HT1080 (cell line): ENCODE data around the gene MAG. TPM values are rescaled to one million over a fixed set of nuclear protein-coding genes. Genes with fewer than 3 reads are reported as not detected.
"Not testable (repeated sequence)": the region's sequence is repeated elsewhere in the genome, so short reads cannot be mapped to it uniquely, and the experiment has no call there.

Experiments
- DNase-seq: peaks from one replicate; pipeline ENCODE4 v3.0.0-alpha.2; 2015; ENCODE audit warnings: low read depth
- total RNA-seq: library from RNA; depleted of rRNA; stranded (reverse); fragments of >200 nt; shearing (Covaris generic); gene quantifications from 2 replicates; pipeline ENCODE4 v1.2.3, GENCODE V29; 2014

MAG gene
- total RNA-seq, 1 experiment from 2014 or later, result not detected

DNA sequence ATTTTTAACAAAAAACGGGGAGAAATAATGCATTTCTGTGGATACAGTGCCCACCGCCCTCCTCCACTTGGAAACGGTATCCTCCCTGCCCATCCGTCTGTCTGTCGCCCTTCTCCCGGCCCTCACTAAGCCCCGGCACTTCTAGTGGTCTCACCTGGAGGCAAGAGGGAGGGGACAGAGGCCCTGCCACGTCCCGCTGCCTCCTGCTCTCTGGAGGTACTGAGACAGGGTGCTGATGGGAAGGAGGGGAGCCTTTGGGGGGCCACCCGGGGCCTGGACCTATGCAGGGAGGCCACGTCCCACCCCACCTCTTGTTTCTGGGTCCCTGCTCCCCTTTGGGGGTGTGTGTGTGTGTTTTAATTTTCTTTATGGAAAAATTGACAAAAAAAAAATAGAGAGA lies 12.6 kb upstream of the MAG start:
- DNase-seq, result no peak

DNA sequence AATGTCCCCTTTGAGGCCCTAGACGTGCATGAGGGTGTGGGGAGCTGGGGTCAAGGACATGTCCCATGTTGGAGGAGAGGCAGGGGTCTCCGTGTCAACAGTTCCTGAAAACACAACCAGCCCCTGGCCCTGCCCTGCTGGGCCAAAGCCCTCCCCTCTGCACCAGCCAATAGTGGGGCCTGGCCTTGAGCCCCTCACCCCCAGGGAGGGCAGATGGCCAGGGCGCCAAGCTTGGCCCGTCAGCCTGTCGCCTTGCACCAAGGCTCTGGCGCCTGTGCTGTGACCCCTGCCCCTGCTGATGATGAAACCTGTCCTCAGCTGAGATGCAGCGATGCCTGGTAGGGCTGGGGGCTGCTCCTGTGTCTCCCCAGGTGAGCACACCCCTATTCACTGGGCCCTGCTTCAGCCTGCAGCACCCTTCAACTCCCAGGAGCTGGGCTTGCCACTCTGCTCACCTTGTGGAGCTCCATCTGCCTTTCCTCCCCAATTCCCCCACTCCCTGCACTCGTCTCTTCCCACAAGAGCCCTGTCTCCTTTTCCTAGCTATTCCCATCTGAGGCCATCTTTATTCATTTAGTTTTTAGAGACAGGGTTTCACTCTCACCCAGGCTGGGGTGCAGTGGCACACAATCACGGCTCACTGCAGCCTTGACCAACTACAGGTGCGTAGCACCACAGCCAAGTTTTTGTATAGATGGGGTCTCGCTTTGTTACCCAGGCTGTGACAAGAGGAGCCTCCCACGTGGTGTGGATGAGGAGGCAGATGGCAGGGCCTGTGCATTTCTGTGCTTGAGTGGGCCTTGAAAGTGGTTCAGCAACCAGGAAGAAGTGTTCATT lies 11.8 kb upstream of the MAG start:
- no peak for DNase-seq

DNA sequence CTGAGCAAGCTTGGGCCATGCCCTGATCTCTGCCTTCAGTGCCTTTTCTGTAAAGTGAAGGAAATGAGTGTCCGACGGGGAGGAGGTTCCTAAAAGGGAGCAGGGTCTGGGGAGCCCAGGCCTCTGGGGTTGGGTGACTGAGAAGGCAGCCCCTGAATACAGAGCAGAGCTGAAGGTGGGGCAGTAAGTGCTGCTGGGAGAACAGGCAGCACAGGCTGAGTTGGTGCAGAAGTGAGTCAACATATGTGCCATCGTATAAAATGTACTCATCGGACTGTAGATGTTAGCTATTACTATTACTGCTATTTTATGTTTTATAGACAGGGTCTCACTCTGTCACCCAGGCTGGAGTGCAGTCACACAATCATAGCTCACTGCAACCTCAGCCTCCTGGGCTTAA lies 10.7 kb upstream of the MAG start:
- DNase-seq, result no peak

DNA sequence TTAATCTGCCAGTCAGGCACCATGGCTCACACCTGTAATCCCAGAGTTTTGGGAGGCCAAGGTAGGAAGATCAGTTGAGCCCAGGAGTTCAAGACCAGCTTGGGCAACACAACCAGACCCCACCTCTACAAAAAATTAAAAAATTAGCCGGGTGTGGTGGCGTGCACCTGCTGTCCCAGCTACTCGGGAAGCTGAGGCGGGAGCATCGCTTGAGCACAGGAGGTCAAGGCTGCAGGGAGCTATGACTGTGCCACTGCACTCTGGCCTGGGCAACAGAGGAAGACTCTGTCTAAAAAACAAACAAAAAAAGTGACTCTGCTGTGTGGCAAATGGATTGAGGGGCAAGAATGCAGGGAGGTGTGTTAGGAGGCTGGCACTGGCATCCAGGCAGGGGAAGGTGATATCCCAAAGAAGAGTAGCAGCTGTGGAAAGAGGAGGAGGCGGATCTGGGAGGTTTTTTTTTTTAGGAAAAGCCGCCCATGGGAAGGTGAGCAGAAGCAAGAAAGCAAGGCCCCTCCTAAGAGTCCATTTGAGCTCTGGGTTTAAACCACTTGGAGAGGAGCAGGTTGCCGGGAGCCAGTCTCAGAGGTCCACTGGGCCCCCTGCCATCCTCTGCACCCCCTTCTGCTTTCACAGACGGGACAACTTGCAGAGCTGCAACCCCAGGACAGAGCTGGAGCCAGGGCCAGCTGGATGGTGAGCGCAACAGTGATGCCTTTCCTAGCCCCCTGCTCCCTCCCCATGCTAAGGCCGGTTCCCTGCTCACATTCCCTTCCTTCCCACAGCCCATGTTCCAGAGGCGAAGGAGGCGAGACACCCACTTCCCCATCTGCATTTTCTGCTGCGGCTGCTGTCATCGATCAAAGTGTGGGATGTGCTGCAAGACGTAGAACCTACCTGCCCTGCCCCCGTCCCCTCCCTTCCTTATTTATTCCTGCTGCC lies 7.5 kb upstream of the MAG start:
- no peak for DNase-seq

DNA sequence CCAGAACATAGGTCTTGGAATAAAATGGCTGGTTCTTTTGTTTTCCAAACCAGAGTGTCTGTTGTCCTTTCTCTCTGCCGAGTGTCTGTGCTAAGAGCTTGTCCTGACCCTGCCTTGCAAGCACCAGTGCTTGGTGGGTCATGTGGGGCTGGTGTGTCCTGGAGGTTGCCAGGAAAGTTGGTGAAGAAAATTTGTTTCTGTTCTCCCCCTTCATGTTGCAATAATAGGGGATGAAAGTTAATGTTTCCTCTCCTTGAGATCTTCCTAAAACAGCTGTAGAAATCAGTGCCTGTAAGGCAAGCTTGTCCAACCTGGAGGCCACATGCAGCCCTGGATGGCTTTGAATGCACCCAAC lies 6.9 kb upstream of the MAG start:
- no peak for DNase-seq

DNA sequence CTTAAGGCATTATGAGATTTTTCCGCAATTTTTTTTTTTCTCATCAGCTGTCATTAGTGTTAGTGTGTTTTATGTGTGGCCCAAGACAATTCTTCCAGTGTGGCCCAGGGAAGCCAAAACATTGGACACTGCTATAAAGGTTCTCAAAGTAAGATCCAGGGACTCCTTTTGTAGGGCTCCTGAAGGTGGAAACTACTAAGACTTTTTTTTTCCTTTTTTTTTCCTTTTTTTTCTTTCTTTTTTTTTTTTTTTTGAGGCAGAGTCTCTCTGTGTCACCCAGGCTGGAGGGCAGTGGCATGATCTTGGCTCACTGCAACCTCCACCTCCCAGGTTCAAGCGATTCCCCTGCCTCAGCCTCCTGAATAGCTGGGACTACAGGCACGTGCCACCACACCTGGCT lies 6.5 kb upstream of the MAG start:
- DNase-seq, result not testable (repeated sequence)

DNA sequence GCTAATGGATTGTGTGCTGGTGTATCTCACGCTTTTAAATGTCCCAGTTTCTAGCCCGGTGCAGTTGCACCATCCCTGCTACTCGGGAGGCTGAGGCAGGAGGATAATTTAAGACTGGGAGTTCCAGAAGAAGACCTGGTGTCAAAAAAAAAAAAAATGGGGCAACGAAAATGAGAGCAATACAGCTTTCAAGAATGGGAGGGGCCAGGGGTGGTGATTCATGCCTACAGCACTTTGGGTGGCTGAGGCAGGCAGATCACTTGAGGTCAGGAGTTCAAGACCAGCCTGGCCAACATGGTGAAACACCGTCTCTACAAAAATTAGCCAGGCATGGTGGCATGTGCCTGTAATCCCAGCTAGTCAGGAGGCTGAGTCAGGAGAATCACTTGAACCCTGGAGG lies 5.9 kb upstream of the MAG start:
- not testable (repeated sequence) for DNase-seq

DNA sequence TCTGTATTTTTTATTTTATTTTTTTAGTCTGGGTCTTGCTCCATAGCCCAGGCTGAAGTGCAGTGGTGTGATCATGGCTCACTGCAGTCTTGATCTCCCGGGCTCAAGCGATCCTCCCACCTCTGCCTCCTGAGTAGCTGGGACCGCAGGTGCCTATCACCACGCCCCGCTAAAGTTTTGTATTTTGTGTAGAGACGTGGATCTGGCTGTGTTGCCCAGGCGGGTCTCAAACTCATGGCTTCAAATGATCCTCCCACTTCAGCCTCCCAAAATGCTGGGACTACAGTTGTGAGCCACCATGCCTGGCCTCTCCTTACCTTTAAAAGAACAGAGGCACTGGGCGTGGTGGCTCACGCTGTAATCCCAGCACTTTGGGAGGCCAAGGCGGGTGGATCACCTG lies 4.2 kb upstream of the MAG start:
- DNase-seq, result no peak

DNA sequence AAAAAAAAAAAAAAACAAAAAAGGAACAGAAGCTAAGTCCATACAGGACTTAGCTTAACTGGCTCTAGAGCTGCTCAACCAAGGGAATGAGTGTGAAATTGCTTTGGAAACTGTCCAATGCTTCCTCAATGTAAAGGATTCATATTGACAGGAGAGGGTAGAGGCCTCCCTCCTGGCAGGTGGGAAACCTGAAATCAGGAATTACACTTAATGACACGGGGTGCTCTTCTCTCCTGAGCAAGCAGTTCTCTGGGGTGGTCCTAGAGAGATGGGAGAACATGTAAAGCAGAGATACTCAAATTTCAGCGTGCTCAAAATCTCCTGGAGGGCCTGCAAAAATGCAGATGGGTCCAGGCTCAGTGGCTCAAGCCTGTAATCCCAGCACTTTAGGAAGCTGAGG lies 3.6 kb upstream of the MAG start:
- DNase-seq, result no peak

DNA sequence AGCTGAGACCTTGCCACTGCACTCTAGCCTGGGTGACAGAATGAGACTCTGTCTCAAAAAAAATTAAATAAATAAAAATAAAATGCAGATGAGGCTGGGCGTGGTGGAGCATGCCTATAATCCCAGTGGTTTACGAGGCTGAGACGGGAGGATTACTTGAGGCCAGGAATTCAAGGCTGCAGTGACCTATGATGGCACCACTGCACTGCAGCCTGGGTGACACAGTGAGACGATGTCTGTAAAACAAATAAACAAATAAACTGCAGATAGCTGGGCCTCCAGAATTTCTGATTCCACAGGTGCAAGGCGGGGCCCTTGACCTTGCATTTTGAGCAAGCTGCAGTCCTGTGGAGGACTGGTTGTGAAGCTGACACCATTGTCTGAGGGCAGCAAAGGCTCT lies 3.1 kb upstream of the MAG start:
- DNase-seq, result no peak

DNA sequence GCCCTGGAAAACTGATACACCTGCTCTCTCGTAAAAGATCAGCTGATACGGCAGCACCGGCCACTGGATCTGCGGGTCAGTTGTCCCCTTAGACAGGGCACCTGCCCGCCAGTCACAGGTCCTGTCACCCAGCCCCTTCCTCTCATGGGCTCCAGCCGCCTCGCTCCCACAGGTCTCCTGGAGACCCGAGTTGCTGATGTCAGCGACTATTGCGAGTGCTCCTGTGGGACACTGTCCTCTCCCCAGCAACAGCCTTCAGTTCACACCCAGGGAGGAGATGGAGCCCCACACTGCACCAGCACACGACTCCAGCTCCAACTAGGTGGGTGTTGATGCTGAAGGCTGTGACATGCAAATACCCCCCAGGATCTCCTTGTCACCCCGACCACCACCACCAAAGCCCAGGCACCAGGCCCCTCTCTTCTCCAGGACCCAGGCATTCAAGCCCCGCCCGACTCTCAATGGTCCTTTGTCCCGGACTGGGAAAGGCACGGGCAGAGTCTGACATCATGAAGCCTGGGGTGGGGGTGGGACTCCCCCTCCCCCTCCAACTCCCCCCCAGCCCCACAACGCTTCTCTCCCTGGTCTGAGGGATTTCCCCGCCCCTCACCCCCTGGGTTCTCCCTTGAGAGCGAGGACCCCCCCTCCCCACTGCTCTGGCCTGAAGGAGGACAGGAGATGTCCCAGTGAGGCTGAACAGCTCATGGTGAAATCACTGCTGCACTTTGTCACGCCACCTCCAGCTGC lies 1.4 kb upstream of the MAG start:
- DNase-seq, result no peak

DNA sequence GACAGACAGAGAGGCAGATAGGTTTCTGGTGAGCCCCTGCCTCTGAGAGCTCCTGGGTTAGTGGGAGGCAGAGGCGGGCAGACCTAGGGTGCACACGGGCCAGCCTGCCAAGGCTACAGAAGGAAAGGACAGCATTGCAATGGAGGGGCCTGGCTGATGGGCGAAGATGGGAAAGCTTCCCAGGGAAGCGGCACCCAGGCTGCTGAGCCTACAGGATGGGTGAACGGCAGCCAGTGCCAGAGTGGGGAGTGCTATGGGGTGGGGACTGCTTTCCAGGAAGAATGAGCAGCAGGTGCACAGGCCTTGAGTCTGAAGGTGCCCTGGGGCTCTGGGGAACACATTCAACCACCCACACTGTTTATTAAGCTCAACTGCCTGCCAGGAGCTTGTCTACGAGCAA lies 702 bp upstream of the MAG start:
- DNase-seq, result no peak

DNA sequence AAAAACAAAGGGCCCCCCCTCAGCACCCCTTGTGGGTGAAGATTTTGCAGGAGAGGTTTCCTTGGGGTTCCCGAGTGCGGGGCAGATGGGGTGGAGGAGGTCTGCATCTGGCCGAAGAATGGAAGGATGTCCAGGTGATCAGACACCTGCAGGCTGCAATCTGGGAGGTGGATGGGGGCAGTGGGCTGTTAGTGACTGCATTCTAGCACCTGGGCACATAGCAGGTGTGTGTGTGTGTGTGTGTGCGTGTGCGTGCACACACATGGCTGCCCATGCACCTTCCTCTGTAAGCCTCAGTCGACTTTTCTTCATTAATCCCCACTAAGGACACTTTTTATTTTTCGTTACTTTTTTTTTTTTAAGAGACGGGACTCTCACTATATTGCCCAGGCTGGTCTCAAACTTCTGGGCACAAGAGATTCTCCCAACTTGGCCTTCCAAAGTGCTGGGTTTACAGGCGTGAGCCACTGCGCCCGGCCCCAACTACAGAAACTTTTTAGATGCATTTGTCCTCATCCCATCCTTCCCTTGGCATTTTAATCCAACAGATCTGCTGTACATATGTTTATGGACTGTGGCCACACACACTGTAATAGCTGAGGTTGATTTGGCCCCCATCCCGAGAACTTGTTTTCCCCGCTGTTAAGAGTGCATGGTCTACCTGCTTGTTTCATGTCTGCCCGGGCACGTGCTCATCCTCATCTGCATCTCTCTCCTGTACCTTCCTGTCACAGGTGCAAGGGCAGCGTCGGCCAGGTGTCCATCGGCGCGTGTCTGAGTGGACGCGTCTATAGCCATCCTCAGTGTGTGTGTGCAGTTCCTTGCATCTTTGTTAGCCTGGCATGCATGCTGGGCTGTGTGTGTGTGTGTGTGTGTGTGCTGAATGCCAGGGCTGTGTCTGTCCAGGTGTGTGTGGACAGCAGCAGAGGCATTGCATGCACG lies 731 bp downstream of the MAG start:
- no peak for DNase-seq

DNA sequence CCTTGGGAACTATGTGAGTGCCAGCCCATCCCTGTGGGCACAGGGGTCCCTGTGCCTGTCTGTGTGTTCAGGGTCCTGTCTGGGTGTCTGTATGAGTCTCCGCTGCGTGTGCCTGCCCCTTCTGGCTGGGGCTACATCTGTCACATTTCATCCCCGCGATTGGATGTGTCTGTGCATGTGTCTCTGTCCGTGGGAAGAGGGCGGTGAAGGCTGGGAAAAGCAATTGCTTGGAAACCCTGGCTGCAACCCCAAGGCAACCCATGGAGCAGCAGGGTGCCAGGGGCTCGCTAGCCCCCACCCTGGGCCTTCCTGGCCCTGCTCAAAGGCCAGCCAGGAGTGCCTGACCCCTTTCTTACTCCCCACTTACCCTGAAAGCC lies 1.4 kb downstream of the MAG start:
- no peak for DNase-seq

DNA sequence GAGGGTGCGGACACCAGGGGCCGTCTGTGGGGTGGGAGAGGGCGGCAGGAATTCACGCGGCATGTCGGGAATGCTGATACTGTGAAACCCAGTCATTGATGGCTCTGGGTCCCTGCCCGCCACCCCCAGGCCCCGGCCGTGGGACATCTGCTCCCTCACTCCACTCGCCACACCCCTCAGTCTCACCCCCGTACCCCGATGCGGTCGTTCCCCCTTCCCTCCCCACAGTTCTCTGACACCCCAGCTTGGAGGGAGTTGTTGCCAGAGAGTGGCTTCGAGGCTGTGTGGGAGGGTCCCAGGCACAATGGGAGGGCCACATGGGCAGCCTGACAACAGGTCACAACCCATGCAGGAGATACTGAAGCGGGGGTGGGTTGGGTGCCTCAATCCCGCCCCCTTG lies 1.8 kb downstream of the MAG start:
- no peak for DNase-seq

DNA sequence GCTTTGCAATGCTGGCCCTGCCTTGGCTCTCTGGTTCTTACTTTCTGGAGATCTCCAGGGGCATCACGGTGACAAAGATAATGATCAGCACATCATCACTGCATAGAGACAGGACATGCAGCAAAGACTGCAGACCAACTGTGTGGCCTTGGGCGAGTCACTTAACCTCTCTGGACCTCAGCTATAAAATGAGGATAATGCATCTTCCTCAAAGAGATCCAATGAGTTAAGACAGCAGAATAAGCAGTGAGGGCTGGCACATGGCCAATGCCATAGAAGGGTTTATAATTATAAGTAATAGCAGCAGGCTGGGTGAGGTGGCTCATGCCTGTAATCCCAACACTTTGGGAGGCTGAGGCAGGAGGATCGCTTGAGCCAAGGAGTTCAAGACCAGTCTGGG lies 2.4 kb downstream of the MAG start:
- DNase-seq, result no peak

DNA sequence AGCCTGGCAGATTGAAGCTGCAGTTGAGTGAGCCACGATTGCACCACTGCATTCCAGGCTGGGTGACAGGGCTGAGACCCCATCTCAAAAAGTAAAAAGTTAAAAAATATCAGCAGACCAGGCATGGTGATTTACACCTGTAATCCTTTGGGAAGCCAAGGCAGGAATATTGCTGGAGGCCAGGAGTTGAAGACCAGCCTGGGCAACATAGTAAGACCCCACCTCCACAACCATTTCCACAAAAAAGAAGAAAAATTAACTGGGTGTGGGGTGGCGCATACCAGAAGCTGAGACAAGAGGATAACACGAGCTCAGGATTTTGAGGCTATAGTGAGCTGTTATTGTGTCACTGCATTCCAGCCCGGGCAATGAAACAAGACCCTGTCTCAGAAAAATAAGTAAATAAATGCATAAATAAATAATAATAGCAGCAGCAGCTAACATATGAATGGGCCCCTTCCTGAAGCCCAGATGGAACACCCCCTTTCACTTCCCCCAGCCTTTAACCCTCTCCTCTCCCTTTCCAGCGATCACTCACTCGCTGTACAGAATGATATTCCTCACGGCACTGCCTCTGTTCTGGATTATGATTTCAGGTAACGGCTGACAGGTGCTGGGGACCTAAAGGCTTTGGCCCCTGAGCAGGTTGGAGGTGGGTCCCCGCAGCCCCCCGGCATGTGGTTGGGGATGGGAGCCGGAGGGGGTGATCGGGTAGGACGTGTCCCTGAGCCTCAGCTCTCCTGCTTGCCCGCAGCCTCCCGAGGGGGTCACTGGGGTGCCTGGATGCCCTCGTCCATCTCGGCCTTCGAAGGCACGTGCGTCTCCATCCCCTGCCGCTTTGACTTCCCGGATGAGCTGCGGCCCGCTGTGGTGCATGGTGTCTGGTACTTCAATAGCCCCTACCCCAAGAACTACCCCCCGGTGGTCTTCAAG lies 3.2 kb downstream of the MAG start:
- no peak for DNase-seq

DNA sequence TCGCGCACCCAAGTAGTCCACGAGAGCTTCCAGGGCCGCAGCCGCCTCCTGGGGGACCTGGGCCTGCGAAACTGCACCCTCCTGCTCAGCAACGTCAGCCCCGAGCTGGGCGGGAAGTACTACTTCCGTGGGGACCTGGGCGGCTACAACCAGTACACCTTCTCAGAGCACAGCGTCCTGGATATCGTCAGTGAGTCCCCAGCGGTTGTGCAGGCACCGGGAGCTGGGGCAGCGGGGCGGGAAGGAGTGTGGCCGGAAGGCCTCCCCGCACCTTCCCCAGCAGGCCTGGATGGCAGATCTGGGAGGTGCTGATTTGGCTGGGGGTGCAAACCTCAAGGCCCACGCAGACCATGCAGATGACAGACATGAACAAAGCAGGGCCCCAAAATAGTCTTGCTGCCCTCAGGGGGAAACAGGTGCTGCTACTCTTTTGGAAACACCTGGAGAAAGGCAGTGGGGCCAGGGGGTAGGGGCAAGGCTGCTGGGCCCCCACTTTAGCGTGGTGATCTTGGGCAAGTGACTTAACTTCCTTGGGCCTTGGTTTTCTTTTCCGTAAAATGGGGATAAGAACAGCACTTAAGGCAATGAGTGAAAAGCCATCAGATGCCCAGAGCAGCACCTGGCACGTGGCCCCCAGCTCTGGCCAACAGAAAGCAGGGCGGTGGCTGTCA lies 4.0 kb downstream of the MAG start:
- DNase-seq, result no peak
